Glutamatergic neuron (in vitro differentiated cells): ENCODE data around the gene DRC3. TPM values are rescaled to one million over a fixed set of nuclear protein-coding genes. Genes with fewer than 3 reads are reported as not detected.

Experiments
- DNase-seq: peaks from one replicate; pipeline ENCODE4 v3.0.0; 2022
- H3K27ac Mint-ChIP-seq: one replicate; pipeline ENCODE4 v1.8.0; 2020; ENCODE audit warnings: mild to moderate bottlenecking, mixed read lengths, inconsistent platforms; ENCODE audit not compliant: unreplicated experiment
- H3K27me3 Mint-ChIP-seq: one replicate; pipeline ENCODE4 v1.8.0; 2020; ENCODE audit warnings: mild to moderate bottlenecking, moderate library complexity, mixed read lengths, inconsistent platforms; ENCODE audit not compliant: unreplicated experiment
- H3K36me3 Mint-ChIP-seq: one replicate; pipeline ENCODE4 v1.8.0; 2020; ENCODE audit warnings: mild to moderate bottlenecking, mixed read lengths, inconsistent platforms; ENCODE audit not compliant: unreplicated experiment
- H3K4me1 Mint-ChIP-seq: one replicate; pipeline ENCODE4 v1.8.0; 2020; ENCODE audit warnings: mild to moderate bottlenecking, low read depth, mixed read lengths, inconsistent platforms; ENCODE audit not compliant: unreplicated experiment
- H3K4me3 Mint-ChIP-seq: one replicate; pipeline ENCODE4 v1.8.0; 2020; ENCODE audit warnings: mild to moderate bottlenecking, mixed read lengths, inconsistent platforms; ENCODE audit not compliant: unreplicated experiment
- H3K9me3 Mint-ChIP-seq: one replicate; pipeline ENCODE4 v1.8.0; 2020; ENCODE audit warnings: mild to moderate bottlenecking, moderate library complexity, mixed read lengths, inconsistent platforms; ENCODE audit not compliant: unreplicated experiment
- total RNA-seq: library from RNA; stranded (reverse); fragmentation: NEBNext Ultra II Directional; extraction: Animal tissue kit (Norgen Biotek cat#: 25700); gene quantifications from one replicate; pipeline ENCODE4 v1.2.1, GENCODE V29; 2021; ENCODE audit not compliant: unreplicated experiment
- TF ChIP-seq, protein P1 (sequence below): fragments of 200-600 bp; sonication (generic); IDR thresholded peaks from one replicate; pipeline ENCODE4 v1.5.0; 2021; ENCODE audit not compliant: partially characterized antibody, unreplicated experiment

The DRC3 gene
- total RNA-seq, 1 donor from 2014 or later = 0.29 TPM

DNA sequence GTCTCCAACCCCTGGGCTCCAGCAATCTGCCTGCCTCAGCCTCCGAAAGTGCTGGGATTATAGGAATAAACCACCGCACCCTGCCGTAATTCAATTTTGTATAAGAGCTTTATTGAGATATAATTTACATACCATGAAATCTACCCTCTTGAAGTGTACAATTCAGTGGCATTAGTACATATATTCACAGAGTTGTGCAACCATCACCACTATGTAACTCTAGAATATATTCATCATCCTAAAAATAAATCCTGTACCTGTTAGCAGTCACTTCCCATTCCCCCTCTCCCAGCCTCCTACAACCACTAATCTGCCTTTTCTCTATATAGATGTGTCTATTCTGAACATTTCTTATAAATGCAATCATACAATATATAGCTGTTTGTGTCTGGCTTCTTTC, 26.6 kb upstream of the DRC3 start:
- Mint-ChIP-seq H3K36me3 (no peaks in the 10 kb centered on the region), H3K4me3 (no peak overlapping the region), H3K9me3 (peaks cover 8% of the 10 kb centered on the region), H3K27me3 (peaks cover 4% of the 10 kb centered on the region), H3K4me1 (peaks cover 35% of the 10 kb centered on the region), H3K27ac (no peak overlapping the region)
- TF ChIP-seq, protein P1, sequence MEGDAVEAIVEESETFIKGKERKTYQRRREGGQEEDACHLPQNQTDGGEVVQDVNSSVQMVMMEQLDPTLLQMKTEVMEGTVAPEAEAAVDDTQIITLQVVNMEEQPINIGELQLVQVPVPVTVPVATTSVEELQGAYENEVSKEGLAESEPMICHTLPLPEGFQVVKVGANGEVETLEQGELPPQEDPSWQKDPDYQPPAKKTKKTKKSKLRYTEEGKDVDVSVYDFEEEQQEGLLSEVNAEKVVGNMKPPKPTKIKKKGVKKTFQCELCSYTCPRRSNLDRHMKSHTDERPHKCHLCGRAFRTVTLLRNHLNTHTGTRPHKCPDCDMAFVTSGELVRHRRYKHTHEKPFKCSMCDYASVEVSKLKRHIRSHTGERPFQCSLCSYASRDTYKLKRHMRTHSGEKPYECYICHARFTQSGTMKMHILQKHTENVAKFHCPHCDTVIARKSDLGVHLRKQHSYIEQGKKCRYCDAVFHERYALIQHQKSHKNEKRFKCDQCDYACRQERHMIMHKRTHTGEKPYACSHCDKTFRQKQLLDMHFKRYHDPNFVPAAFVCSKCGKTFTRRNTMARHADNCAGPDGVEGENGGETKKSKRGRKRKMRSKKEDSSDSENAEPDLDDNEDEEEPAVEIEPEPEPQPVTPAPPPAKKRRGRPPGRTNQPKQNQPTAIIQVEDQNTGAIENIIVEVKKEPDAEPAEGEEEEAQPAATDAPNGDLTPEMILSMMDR = no peak
- no peak for DNase-seq

DNA sequence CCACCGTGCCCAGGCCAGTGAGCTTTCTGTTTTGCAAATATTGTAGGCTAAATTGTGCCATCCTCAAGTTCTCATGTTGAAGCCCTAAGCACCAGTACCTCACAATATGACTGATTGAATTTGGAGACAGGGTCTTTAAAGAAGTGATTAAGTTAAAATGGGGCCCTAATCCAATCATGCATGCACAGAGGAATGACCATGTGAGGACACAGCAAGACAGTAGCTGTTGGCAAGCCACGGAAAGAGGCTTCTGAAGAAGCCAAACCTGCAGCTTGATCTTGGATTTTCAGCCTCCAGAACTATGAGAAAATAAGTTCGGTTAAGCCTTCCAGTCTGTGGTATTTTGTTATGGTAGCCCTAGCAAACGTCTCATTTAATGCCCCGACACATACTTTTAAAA, 25.4 kb upstream of the DRC3 start:
- H3K4me3 Mint-ChIP-seq = no peak overlapping the region
- no peak for DNase-seq
- no peak overlapping the region for H3K27ac Mint-ChIP-seq
- H3K9me3 Mint-ChIP-seq = peaks cover 8% of the 10 kb centered on the region
- peaks cover 4% of the 10 kb centered on the region for H3K27me3 Mint-ChIP-seq
- TF ChIP-seq, protein P1 = no peak
- peaks cover 35% of the 10 kb centered on the region for H3K4me1 Mint-ChIP-seq
- H3K36me3 Mint-ChIP-seq = no peaks in the 10 kb centered on the region

DNA sequence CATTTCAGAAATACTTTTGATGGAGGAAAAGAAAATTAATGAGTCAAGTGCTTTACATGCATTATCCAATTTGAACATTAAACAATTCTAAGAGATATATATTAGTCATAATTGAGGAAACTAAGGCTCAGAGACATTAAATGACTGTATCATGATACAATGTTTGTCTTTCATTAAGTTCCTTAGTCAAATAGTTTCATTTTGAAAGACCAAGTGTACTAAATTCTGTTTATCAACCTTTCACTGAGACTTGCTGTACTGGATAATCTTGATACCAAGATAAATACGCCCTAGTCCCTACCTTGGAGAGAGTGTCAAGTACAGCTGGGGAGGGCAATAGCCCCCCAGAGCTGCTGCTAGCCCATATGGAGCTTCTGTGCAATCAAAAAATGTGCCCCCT, 24.7 kb upstream of the DRC3 start:
- TF ChIP-seq, protein P1 = no peak
- H3K4me3 Mint-ChIP-seq = no peak overlapping the region
- H3K27ac Mint-ChIP-seq = no peak overlapping the region
- no peak for DNase-seq
- H3K36me3 Mint-ChIP-seq = no peaks in the 10 kb centered on the region
- H3K9me3 Mint-ChIP-seq = peaks cover 8% of the 10 kb centered on the region
- H3K4me1 Mint-ChIP-seq = peaks cover 32% of the 10 kb centered on the region
- peaks cover 4% of the 10 kb centered on the region for H3K27me3 Mint-ChIP-seq

DNA sequence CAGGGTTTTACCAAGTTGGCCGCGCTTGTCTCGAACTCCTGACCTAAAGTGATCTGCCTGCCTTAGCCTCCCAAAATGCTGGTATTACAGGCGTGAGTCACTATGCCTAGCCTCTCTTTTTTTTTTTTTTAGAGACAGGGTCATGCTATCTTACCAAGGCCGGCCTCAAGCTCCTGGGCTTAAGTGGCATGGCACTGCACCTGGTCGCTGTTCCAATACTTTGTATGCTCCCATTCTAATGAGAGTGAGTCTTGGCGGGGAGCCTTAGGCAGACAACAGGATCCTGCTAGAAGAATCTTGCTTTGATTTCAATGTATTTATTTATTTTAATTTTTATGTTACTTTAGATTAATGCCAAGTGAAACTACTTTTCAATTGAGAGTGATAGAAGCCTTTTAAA, 22.3 kb upstream of the DRC3 start:
- no peak for DNase-seq
- Mint-ChIP-seq H3K27me3 (peaks cover 2% of the 10 kb centered on the region), H3K27ac (no peak overlapping the region), H3K9me3 (peaks cover 2% of the 10 kb centered on the region), H3K36me3 (no peaks in the 10 kb centered on the region), H3K4me3 (no peak overlapping the region), H3K4me1 (peaks cover 8% of the 10 kb centered on the region)
- TF ChIP-seq, protein P1 = no peak

DNA sequence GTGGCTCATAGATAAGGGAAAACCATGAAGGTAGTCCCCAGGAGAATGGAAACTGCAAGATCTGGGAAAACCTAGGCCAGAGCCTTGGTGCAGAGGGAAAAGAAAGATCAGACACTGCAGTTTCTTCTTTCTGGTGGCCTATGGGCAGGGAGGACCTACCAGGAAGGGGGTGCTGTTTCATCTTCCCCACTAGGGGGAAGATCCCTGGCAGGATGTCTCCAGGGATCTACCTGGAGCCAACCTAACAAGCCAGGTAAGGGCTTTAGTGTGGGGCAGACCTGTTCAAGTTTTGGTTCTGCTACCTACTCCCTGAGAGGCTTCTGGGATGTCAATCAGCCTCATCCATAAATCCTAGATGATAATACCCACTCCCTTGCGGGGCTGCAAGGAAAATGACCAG, 21.9 kb upstream of the DRC3 start:
- DNase-seq = no peak
- Mint-ChIP-seq H3K4me3 (no peak overlapping the region), H3K9me3 (no peaks in the 10 kb centered on the region), H3K4me1 (peaks cover 6% of the 10 kb centered on the region), H3K36me3 (peaks cover 3% of the 10 kb centered on the region), H3K27me3 (peaks cover 4% of the 10 kb centered on the region), H3K27ac (no peak overlapping the region)
- TF ChIP-seq, protein P1 = no peak
